Tibial nerve (tissue), 4 donors: ENCODE measurements around the gene ISLR. TPM values are rescaled to one million over a fixed set of nuclear protein-coding genes. Genes with fewer than 3 reads are reported as not detected.

Experiments used
- DNase-seq, 2 donors: peaks; one replicate each; pipeline ENCODE4 v3.0.0-alpha.2; 2019; ENCODE audit warnings: low spot score in 2 of 2
- H3K27ac ChIP-seq, 4 donors: fragments of 200-600 bp; sonication (generic) in 3 of 4; one replicate each; pipeline ENCODE4 v1.5.1; 2017 to 2019; ENCODE audit warnings: mild to moderate bottlenecking in 1 of 4
- H3K27me3 ChIP-seq, 2 donors: fragments of 200-600 bp; sonication (generic) in 1 of 2; one replicate each; pipeline versions ENCODE4 v1.5.1 to v1.6.0; 2017 to 2019
- H3K36me3 ChIP-seq, 3 donors: fragments of 200-600 bp; sonication (generic); one replicate each; pipeline ENCODE4 v1.5.1; 2018 to 2019
- H3K4me1 ChIP-seq, 4 donors: fragments of 200-600 bp; sonication (generic) in 3 of 4; one replicate each; pipeline ENCODE4 v1.5.1; 2017 to 2019
- H3K4me3 ChIP-seq, 4 donors: fragments of 200-600 bp; sonication (generic) in 3 of 4; one replicate each; pipeline ENCODE4 v1.5.1; 2017 to 2019; ENCODE audit warnings: mild to moderate bottlenecking in 1 of 4, moderate library complexity in 1 of 4
- H3K9me3 ChIP-seq, 4 donors: fragments of 200-600 bp; sonication (generic) in 3 of 4; one replicate each; pipeline ENCODE4 v1.5.1; 2017 to 2019
- EP300 ChIP-seq, 2 donors: sonication (generic); formaldehyde crosslinking; IDR thresholded peaks; one replicate each; pipeline ENCODE4 v1.6.1; 2017; ENCODE audit warnings: antibody characterized with exemption in 2 of 2, mild to moderate bottlenecking in 1 of 2
- POLR2A ChIP-seq, 2 donors: fragments of 450-650 bp; IDR thresholded peaks; one replicate each; pipeline ENCODE4 v1.6.1; 2017; ENCODE audit warnings: antibody characterized with exemption in 2 of 2, mild to moderate bottlenecking in 2 of 2, moderate library complexity in 2 of 2
- WGBS, 2 donors: methylation state at CpG; one replicate each; pipeline ENCODE4 v1.1.5; 2018; 5-methylcytosine and 5-hydroxymethylcytosine counted together
- total RNA-seq, 4 donors: library from RNA; depleted of rRNA; stranded (reverse); fragments of >200 nt; gene quantifications; one replicate each; pipeline ENCODE4 v1.1.0, GENCODE V29; 2016
- TF ChIP-seq, protein P1 (sequence below), 5 experiments: fragments of 200-600 bp in 3 of 5; fragments of 450-650 bp in 2 of 5; sonication (generic) in 3 of 5; IDR thresholded peaks; one replicate each; pipeline ENCODE4 v1.5.1; 2016 to 2019; ENCODE audit warnings: antibody characterized with exemption in 5 of 5, mild to moderate bottlenecking in 3 of 5, moderate library complexity in 2 of 5

Gene ISLR
- total RNA-seq, 4 donors from 2014 or later, result 41.7 to 250 (median 164) TPM

DNA sequence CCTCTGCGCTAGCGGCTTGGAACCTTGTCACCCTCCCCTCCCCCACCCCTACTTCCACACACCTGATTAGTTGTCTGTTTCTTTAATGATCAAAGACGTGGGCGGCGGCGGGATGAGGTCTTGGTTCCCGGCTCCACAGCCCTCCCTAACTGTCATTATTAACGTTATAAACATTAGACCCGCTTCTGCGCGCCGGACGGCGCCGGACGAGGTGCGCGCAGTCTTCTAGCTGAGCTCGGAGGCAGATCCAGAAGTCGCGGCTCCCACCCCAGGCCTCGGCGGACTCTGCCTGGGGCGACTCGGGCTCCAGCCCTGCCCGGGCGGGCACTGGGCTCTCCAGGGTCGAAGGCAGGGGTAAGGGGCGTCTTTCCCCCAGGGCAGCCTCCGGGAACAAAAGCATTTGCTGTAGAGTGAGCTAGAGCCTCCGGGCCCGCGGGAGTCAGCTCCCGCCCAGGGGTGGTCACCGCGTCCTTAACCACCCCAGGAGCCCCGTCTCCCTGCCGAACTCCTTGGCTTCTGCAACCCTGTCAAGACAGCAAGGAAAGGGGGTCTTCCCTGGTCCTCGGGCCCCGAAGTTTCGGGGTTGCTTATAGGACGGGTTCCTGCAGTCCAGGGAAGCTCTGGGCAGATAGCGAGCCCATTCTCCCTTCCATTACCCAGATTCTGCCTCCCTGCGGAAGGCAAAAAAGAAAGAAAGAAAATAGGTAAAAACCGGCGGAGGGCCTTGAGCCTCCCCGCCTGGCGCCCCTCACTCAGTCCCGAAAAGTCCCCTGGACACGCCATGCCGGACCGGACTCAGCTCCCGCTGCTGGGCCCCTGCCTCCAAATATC, 45.3 kb upstream of the ISLR start:
- 11 to 15% methylated on average over 38 to 47 of the region's 53 CpGs for WGBS, 2 donors
- peaks cover 0 to 2% (median 0%) of the 10 kb centered on the region in 3 donors for H3K36me3 ChIP-seq
- TF ChIP-seq EP300 (IDR thresholded peaks at IDR 0.05) (no peak), POLR2A (IDR thresholded peaks at IDR 0.05) (no peak)
- TF ChIP-seq, protein P1, sequence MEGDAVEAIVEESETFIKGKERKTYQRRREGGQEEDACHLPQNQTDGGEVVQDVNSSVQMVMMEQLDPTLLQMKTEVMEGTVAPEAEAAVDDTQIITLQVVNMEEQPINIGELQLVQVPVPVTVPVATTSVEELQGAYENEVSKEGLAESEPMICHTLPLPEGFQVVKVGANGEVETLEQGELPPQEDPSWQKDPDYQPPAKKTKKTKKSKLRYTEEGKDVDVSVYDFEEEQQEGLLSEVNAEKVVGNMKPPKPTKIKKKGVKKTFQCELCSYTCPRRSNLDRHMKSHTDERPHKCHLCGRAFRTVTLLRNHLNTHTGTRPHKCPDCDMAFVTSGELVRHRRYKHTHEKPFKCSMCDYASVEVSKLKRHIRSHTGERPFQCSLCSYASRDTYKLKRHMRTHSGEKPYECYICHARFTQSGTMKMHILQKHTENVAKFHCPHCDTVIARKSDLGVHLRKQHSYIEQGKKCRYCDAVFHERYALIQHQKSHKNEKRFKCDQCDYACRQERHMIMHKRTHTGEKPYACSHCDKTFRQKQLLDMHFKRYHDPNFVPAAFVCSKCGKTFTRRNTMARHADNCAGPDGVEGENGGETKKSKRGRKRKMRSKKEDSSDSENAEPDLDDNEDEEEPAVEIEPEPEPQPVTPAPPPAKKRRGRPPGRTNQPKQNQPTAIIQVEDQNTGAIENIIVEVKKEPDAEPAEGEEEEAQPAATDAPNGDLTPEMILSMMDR (IDR thresholded peaks at IDR 0.05), result no peak
- H3K27me3 ChIP-seq, result peaks cover 0 to 85% of the 10 kb centered on the region in 2 donors
- no peak for DNase-seq
- H3K9me3 ChIP-seq, result peaks cover 0 to 8% (median 0%) of the 10 kb centered on the region in 4 donors
- H3K4me1 ChIP-seq, result peaks cover 0 to 40% (median 26%) of the 10 kb centered on the region in 4 donors
- peak overlapping the region in 1 of 4 donors; percentile 8 for H3K27ac ChIP-seq
- peak overlapping the region; percentile 21 to 46 (median 34) for H3K4me3 ChIP-seq

DNA sequence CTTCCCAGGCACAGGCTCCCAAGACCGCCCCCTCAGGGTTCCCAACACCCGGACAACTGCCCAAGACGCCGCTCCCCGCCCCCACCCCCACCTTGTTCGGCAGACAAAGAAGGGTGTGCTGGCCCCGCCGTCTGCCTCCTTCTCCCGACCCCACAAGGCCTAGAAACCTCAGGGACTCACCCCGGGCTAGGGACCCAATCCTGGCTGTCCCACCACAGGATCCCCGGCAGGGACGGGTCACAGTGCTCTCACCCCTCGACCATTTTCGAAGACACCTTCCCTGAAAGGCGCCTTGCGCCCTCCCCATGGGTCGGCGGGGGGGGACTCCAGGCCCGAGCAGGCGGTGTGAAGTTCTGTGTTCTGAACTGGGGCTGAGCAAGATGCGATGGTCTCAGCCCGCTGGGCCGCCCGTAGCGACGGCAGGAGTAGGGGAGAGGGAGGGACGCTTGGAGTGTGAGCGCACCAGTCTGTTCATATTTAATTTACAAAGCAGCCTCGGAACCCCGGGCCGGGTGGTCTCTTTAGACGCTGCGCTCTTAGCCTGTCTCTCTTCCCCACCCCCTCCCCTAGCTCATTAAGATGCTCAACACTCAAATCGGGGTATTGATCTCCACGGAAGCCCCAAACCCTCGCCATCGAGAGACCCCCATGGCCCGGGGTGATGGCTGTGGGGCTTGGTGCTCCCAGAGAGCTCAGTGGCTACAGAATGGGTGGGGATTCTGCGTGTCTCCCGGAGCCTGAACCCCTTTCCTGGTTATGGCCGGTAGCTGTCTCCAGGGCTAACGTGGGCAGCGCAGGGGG, 44.5 kb upstream of the ISLR start:
- Histone ChIP-seq H3K36me3 (peaks cover 0 to 8% (median 0%) of the 10 kb centered on the region in 3 donors), H3K9me3 (peaks cover 0 to 16% (median 0%) of the 10 kb centered on the region in 4 donors), H3K4me1 (peaks cover 0 to 40% (median 26%) of the 10 kb centered on the region in 4 donors), H3K4me3 (peak overlapping the region in 1 of 4 donors; percentile 46), H3K27ac (no peak overlapping the region), H3K27me3 (peaks cover 0 to 91% of the 10 kb centered on the region in 2 donors)
- TF ChIP-seq, protein P1 (IDR thresholded peaks at IDR 0.05), result no peak
- TF ChIP-seq POLR2A (IDR thresholded peaks at IDR 0.05) (no peak), EP300 (IDR thresholded peaks at IDR 0.05) (no peak)
- DNase-seq, result no peak
- WGBS, 2 donors, result 5 to 10% methylated on average over 26 to 38 of the region's 43 CpGs

DNA sequence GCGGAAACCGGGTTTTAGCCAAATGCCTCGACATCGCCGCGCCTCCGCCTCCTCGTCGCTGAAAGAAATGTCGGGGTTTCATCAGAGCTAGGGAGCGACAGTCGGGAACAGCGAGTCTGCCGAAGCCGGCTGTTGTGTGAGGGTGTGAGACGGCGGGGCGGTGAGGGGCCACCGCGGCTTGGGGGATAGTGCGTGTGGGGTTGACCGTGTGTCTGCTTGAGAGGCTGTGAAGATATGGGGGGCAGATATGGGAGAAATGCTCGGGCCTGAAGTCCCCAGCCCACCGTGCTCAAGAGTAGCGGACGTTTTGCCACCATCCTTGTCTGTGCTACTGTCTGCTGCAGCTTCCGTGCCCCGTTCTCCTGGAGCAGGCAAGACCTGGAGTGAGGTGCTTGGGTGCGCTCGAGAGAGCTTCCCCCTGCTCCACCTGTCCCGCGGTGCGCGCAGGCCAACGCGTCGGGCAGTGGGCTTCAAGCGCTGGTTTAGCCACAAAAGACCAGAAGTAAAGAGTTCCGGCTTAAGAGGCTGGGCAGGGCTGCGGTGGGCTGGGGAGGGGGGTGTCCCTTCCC, 43.8 kb upstream of the ISLR start:
- Histone ChIP-seq H3K4me3 (peak overlapping the region in 1 of 4 donors; percentile 34), H3K9me3 (peaks cover 0 to 19% (median 0%) of the 10 kb centered on the region in 4 donors), H3K27ac (no peak overlapping the region), H3K4me1 (peaks cover 0 to 47% (median 28%) of the 10 kb centered on the region in 4 donors), H3K36me3 (peaks cover 0 to 8% (median 0%) of the 10 kb centered on the region in 3 donors), H3K27me3 (peaks cover 0 to 91% of the 10 kb centered on the region in 2 donors)
- no peak for DNase-seq
- TF ChIP-seq EP300 (IDR thresholded peaks at IDR 0.05) (no peak), POLR2A (IDR thresholded peaks at IDR 0.05) (no peak)
- TF ChIP-seq, protein P1 (IDR thresholded peaks at IDR 0.05), result no peak
- WGBS, 2 donors, result 2 to 3% methylated on average over 33 to 34 of the region's 40 CpGs

DNA sequence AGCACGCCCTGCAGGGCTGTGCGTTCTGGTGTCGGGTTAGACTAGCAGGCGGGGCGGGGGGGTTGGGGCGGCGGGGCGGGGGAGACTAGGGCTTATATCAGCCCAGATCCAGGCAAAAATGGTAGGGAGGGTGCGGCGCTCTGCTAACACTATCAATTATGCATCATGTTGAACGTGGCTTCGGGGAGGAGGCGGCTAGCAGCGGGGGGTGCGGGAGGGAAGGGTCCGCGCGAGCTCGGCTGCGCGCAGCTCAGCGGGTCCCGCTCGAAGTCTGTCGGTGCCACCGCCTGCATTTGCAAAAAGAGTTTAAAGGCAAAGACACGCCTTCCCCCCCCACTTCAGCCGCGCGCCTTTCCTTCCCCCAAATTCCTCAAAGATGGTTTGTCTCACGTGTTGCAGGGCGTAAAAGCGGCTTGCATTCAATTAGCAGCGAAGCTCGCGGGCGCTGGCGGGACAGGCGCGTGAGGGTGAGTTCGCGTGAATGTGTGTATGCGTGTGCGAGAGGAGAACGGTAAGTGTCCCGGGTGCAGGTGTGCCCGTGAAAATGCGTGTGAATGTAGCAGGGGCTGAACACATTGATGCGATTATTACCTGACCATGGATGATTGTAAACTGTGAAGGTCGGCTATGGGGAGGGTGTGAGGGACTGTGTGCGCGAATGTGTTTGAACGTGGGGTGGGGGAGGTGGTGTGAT, 43.2 kb upstream of the ISLR start, which contains the start of gene ISLR2:
ISLR2 (plus strand) TSS at position 432 of the 694 bp plus-strand sequence. CDS start 2,169 bp downstream, outside the sequence.
- peaks cover 0 to 53% (median 28%) of the 10 kb centered on the region in 4 donors for H3K4me1 ChIP-seq
- no peak within 1 kb of the TSS for H3K27ac ChIP-seq
- H3K4me3 ChIP-seq, result peak within 1 kb of the TSS in 1 of 4 donors; percentile 34
- DNase-seq, result no peak
- TF ChIP-seq EP300 (IDR thresholded peaks at IDR 0.05), result no peak
- TF ChIP-seq, protein P1 (IDR thresholded peaks at IDR 0.05), result no peak
- no peak for TF ChIP-seq POLR2A (IDR thresholded peaks at IDR 0.05)
- peaks cover 0 to 91% of the 10 kb centered on the region in 2 donors for H3K27me3 ChIP-seq
- peaks cover 0 to 19% (median 0%) of the 10 kb centered on the region in 4 donors for H3K9me3 ChIP-seq
- WGBS, 2 donors, result 2 to 3% methylated on average over 45 to 53 of the region's 53 CpGs
- H3K36me3 ChIP-seq, result peaks cover 0 to 8% (median 0%) of the 10 kb centered on the region in 3 donors
